Measurements from ENCODE around the gene ABCA8.

DNA sequence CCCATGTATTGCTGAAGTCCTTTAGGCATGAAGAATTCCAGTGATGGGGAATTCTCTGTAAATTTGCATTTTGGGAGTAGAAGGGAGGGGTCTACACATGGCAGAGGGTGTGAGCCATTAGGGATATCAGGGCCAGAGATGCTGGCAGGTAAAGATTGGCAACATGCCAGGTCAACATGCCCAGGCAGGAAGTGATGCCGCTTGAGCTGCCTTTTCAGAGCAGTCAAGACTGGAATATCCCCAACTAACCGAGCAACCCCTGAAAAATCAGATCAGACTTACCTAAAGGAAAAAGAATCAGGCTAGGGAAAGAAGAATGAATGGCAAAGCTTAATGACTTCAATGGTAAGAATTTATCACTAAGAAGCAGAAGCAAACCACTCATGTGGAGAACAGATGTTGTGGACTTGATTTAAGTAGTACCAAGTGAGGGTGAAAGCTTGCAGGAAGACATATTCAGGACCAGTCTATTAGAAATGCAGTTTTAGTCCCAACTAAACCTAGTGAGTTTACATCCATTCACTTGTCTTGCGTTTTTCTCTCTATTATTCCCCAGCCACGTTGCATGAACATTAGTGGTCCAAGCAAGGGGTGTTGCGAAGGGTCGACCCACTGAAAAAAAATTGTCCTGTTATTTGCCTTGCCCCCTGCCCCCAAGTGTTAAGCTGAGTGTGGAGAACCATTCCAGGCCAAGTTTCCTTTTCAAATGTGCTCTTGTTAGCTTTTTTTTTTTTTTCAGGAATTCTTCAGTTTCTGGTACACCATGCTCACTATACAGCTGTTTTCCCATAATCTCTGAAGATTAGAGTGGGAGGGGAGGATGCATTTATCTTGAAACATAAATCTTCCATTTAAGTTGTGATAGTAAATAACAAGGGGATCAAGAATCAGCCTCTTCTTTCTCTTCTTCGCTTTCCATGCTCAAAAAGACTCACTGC lies 105.2 kb downstream of the ABCA8 start:
- TF ChIP-seq, protein P1, sequence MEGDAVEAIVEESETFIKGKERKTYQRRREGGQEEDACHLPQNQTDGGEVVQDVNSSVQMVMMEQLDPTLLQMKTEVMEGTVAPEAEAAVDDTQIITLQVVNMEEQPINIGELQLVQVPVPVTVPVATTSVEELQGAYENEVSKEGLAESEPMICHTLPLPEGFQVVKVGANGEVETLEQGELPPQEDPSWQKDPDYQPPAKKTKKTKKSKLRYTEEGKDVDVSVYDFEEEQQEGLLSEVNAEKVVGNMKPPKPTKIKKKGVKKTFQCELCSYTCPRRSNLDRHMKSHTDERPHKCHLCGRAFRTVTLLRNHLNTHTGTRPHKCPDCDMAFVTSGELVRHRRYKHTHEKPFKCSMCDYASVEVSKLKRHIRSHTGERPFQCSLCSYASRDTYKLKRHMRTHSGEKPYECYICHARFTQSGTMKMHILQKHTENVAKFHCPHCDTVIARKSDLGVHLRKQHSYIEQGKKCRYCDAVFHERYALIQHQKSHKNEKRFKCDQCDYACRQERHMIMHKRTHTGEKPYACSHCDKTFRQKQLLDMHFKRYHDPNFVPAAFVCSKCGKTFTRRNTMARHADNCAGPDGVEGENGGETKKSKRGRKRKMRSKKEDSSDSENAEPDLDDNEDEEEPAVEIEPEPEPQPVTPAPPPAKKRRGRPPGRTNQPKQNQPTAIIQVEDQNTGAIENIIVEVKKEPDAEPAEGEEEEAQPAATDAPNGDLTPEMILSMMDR (IDR thresholded peaks at IDR 0.05; ENCODE audit: insufficient read depth, low read length, poor library complexity, severe bottlenecking) = no peak
- TF ChIP-seq EZH2phosphoT487 (conservative IDR thresholded peaks at IDR 0.05; ENCODE audit: low read length) = no peak

All from SU-DHL-6 (cell line).